BE2C (cell line): Measurements from ENCODE around the gene CLDN20.

Source experiments
- DNase-seq: peaks from one replicate; pipeline ENCODE4 v3.0.0-alpha.2; 2020
- H3K27me3 ChIP-seq: fragments of 250-450 bp; sonication (Bioruptor Pico); 2 replicates; pipeline ENCODE4 v1.5.1; 2020; ENCODE audit warnings: mild to moderate bottlenecking
- H3K36me3 ChIP-seq: fragments of 250-450 bp; sonication (Bioruptor Pico); 2 replicates; pipeline ENCODE4 v1.5.1; 2020; ENCODE audit warnings: mild to moderate bottlenecking
- H3K4me1 ChIP-seq: fragments of 250-450 bp; sonication (Bioruptor Pico); 2 replicates; pipeline ENCODE4 v1.5.1; 2020
- H3K4me3 ChIP-seq: 2 replicates; pipeline ENCODE4 v1.5.1; 2011; ENCODE audit warnings: low read depth, low read length
- H3K9me3 ChIP-seq: fragments of 250-450 bp; sonication (Bioruptor Pico); 2 replicates; pipeline ENCODE4 v1.5.1; 2020
- TF ChIP-seq, protein P1 (sequence below): IDR thresholded peaks from 2 replicates; pipeline ENCODE4 v1.5.1; 2012; ENCODE audit warnings: mild to moderate bottlenecking, low read depth, low read length

The CLDN20 gene

DNA sequence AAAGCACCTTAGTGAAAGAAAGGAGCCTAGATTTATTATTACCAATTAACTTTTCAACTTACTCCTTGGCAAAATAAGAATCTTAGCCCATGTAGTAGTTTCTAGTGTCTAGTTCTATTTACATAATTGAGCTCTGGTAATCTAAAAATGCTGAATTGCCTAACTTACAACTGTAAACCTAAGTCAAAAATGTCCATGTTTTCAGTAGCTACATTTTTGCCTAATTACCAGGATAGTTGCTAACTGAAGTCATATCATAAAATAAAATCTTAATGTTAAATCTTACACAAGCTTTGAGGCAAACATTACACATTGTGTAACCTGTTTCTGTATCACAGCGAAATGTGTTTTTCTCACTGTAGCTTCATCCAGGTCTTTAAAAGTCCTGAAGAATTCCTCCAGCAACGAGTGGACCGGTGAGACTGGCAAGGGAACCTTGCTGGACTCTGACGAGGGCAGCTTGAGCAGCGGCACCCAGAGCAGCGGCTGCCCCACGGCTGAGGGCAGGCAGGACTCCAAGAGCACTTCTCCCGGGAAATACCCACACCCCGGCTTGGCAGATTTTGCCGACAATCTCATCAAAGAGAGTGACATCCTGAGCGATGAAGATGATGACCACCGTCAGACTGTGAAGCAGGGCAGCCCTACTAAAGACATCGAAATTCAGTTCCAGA, 7.6 kb upstream of the CLDN20 start:
- DNase-seq = no peak
- Histone ChIP-seq H3K36me3 (peaks cover 45% of the 10 kb centered on the region), H3K27me3 (no peaks in the 10 kb centered on the region), H3K4me3 (no peak overlapping the region), H3K9me3 (no peaks in the 10 kb centered on the region), H3K4me1 (peaks cover 4% of the 10 kb centered on the region)
- TF ChIP-seq, protein P1, sequence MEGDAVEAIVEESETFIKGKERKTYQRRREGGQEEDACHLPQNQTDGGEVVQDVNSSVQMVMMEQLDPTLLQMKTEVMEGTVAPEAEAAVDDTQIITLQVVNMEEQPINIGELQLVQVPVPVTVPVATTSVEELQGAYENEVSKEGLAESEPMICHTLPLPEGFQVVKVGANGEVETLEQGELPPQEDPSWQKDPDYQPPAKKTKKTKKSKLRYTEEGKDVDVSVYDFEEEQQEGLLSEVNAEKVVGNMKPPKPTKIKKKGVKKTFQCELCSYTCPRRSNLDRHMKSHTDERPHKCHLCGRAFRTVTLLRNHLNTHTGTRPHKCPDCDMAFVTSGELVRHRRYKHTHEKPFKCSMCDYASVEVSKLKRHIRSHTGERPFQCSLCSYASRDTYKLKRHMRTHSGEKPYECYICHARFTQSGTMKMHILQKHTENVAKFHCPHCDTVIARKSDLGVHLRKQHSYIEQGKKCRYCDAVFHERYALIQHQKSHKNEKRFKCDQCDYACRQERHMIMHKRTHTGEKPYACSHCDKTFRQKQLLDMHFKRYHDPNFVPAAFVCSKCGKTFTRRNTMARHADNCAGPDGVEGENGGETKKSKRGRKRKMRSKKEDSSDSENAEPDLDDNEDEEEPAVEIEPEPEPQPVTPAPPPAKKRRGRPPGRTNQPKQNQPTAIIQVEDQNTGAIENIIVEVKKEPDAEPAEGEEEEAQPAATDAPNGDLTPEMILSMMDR = no peak

DNA sequence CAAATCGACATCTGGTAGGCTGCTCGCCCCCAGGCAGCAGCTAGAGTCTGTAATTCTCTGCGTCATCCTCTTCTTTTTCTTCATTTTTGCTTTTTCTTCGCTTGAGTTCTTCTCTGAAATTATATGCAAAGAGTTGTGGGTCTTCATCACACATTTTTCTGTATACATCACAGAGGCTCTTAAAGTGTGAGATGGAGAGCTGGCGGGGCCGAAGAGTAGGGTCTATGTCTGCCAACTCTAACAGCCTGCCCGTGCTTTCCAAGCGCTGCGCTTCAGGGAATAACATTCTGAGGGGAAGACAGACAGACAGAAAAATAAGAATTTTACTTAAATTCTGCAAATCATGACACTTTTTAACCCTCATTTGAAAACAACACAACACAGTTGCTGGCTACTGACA, 6.0 kb upstream of the CLDN20 start:
- peaks cover 40% of the 10 kb centered on the region for H3K36me3 ChIP-seq

DNA sequence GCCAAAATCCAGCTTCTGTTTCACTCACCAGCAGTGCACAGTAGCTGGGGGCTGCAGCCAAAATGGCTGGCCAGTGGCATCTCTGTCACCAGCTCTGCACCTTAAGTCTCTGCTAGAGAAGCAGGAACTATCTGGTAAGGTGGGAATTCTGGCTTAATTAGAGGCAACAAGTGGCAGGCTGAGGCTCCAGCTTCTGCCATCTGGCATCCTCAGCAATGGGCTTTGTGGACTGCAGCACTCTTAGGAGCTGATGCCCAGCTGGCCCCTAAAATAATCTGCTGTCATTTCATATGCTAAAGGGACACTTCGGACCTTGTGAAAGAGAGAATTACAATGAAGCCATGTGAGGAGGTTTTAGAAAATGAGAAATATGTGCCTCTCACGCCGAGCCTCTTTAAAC, 4.6 kb upstream of the CLDN20 start:
- no peak for DNase-seq
- H3K4me1 ChIP-seq = peaks cover 10% of the 10 kb centered on the region
- H3K9me3 ChIP-seq = no peaks in the 10 kb centered on the region
- no peak overlapping the region for H3K4me3 ChIP-seq
- no peaks in the 10 kb centered on the region for H3K27me3 ChIP-seq
- TF ChIP-seq, protein P1 = no peak
- H3K36me3 ChIP-seq = peaks cover 38% of the 10 kb centered on the region

More for the DNA sequence above, 6.0 kb upstream of the CLDN20 start:
- Histone ChIP-seq H3K27me3 (no peaks in the 10 kb centered on the region), H3K4me1 (peaks cover 5% of the 10 kb centered on the region), H3K4me3 (no peak overlapping the region), H3K9me3 (no peaks in the 10 kb centered on the region)
- TF ChIP-seq, protein P1 = no peak
- DNase-seq = no peak

DNA sequence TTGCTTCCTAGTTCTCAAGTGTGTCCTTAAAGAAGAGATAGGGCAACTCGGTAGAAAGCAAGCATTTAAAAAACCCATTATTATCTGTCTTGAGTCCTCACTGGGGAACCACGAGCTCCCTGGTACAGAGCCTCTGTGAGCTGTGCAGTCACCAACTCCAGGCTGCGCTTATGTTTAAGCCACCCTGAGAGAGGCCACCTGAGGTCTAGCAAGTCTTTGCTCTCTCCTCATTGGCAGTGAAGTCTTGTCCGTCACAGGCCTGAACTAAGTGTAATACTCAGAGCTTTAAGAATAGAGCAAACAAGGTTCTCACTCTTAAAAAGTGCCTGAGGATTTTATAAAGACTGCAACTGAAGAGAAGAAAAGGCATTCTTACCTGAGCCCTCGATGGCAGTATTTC, 3.9 kb upstream of the CLDN20 start:
- Histone ChIP-seq H3K4me1 (peaks cover 10% of the 10 kb centered on the region), H3K36me3 (peaks cover 35% of the 10 kb centered on the region)
- TF ChIP-seq, protein P1 = no peak

DNA sequence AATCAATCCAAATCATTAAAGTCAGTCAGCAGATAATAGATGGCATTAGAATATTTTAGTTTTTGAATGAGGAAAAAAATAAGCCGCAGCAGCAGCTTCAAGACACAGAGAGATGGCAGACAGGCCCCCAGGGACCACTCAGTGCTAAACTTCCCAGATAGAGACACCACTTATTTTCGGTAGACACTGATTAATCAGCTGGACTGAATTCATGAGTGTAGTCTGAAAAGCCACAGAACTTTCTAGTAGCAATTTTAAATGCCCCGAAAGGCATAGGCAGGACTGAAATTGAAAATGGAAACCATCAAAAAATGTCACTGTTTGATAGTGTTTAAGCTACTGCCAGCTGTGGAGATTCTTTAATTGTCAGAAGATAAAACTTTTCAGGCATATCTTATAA, 3.1 kb upstream of the CLDN20 start:
- TF ChIP-seq, protein P1 = no peak
- Histone ChIP-seq H3K36me3 (peaks cover 28% of the 10 kb centered on the region), H3K27me3 (no peaks in the 10 kb centered on the region), H3K4me1 (peaks cover 10% of the 10 kb centered on the region), H3K4me3 (no peak overlapping the region), H3K9me3 (no peaks in the 10 kb centered on the region)
- DNase-seq = no peak

More for the DNA sequence above, 3.9 kb upstream of the CLDN20 start:
- Histone ChIP-seq H3K9me3 (no peaks in the 10 kb centered on the region), H3K27me3 (no peaks in the 10 kb centered on the region), H3K4me3 (no peak overlapping the region)
- DNase-seq = no peak

DNA sequence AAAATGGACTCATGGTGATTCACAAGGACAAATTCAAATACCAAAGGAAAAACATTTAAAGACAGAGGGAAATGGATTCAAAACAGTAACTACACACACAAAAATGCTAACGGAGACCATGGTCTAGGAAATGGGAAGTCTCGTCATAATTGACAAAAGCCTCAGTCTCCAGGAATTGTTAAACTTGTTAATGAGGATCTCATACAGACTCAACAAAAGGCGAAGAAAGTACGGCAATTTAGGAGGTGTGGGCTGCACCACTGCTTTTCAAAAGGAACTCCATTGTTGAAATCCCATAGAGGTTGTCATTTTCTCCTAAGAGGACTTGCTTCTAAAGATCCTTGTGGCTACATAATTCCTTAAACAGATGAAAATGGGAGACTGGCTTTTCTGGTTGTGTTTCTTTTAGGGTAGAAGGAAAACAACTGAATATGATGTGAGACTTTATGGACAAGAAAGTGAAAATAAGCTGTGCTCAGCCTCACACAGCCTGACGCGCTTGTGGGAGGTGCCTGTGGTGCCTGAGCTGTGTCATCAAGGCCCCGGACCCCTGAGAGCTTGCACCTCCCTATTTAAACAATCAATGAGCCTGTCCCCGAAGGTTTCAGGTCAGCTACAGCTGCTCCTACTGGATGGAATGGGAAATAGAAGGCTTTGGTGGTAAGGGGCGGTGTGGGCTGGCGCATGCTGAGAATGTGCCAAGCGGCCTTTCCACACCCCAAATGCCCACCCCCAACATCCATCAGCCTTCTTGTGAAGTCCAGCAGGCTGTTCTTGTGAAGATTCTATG, 2.5 kb upstream of the CLDN20 start:
- Histone ChIP-seq H3K9me3 (no peaks in the 10 kb centered on the region), H3K27me3 (no peaks in the 10 kb centered on the region), H3K36me3 (peaks cover 26% of the 10 kb centered on the region), H3K4me1 (peaks cover 10% of the 10 kb centered on the region), H3K4me3 (no peak overlapping the region)
- TF ChIP-seq, protein P1 = no peak
- DNase-seq = no peak
